GM12872 (cell line): Measurements from ENCODE around the gene PRKCZ.

Experiments used
- TF ChIP-seq, protein P1 (sequence below): IDR thresholded peaks from 3 replicates; pipeline ENCODE4 v1.5.1; 2011; ENCODE audit warnings: low read depth, mild to moderate bottlenecking, low read length, moderate library complexity; ENCODE audit not compliant: insufficient read depth

The PRKCZ gene

GRCh38 chr1:2168090-2168489 is 117.9 kb downstream of the PRKCZ start:
- TF ChIP-seq, protein P1, sequence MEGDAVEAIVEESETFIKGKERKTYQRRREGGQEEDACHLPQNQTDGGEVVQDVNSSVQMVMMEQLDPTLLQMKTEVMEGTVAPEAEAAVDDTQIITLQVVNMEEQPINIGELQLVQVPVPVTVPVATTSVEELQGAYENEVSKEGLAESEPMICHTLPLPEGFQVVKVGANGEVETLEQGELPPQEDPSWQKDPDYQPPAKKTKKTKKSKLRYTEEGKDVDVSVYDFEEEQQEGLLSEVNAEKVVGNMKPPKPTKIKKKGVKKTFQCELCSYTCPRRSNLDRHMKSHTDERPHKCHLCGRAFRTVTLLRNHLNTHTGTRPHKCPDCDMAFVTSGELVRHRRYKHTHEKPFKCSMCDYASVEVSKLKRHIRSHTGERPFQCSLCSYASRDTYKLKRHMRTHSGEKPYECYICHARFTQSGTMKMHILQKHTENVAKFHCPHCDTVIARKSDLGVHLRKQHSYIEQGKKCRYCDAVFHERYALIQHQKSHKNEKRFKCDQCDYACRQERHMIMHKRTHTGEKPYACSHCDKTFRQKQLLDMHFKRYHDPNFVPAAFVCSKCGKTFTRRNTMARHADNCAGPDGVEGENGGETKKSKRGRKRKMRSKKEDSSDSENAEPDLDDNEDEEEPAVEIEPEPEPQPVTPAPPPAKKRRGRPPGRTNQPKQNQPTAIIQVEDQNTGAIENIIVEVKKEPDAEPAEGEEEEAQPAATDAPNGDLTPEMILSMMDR: no peak

DNA sequence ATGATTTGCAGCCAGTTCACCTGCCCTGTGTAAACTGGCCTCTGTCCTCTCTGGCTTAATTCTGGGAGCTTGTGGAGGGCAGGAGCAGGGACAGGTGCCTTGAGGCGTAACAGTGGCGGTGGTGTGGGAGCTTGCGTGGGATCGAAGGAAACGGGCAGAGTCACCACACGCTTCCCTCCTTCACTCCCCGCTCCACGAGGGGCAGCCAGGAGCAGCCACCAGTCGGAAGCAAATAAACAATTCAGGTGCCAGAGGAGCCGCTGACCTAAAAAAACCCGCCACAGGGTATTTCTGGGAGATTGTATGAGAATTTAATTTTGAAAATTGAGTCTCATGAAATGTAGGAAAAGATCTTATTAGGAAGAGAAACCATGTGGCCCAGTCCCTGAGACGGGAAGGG is 118.3 kb downstream of the PRKCZ start:
- TF ChIP-seq, protein P1: no peak

DNA sequence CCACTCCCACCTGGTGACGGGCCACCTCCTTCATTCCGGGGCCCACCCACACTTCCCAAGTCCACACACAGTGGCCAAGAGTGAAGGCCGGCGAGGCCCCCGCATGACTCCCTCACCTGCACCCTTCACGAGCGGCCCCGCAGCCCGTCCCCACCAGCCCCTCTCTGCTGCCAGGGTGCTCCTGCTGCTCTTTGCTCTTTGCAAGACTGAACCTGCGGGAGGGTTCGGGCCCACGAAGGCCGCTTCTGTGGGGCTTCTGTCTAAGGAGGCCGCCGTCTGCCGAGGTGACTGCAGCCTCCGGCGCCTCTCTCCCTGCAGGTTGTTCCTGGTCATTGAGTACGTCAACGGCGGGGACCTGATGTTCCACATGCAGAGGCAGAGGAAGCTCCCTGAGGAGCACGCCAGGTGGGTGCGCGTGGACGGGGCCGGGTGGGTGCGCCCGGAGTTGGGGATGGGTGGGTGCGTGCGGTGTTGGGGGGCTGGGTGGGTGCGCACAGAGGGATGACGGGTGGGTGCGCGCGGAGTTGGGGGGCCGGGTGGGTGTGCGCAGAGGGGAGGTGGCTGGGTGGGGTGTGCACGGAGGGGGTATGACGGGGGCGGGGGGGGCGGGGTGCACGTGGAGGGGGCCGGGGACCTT is 119.1 kb downstream of the PRKCZ start:
- TF ChIP-seq, protein P1: no peak

- TF ChIP-seq, protein P1: no peak
Observed at GRCh38 chr1:2170211-2170610, 120.0 kb downstream of the PRKCZ start.

DNA sequence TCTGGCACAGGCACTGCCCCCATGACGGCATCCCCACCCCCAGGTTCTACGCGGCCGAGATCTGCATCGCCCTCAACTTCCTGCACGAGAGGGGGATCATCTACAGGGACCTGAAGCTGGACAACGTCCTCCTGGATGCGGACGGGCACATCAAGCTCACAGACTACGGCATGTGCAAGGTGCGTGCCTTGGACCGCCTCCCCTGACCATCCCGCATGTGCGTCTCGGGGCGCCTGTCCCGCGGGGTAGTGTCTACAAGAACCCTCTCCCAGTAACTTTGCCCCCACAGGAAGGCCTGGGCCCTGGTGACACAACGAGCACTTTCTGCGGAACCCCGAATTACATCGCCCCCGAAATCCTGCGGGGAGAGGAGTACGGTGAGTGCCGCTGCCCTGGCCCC is 121.8 kb downstream of the PRKCZ start:
- TF ChIP-seq, protein P1: no peak

GRCh38 chr1:2172551-2173146 is 122.4 kb downstream of the PRKCZ start:
- TF ChIP-seq, protein P1: no peak

- TF ChIP-seq, protein P1: no peak
Observed at GRCh38 chr1:2173546-2174347, 123.5 kb downstream of the PRKCZ start.
